RWPE2 (cell line): ENCODE data around the gene CRYGN.

Experiments
- ATAC-seq: fragments of 200-7000 bp; cut with Tn5 transposase; 3 replicates; pipeline ENCODE4 v1.9.1; 2021; ENCODE audit warnings: low read depth
- DNase-seq: peaks from one replicate; pipeline ENCODE4 v3.0.0-alpha.2; 2020; ENCODE audit warnings: low spot score
- H3K27ac ChIP-seq: fragments of 450-650 bp; 2 replicates; pipeline ENCODE4 v1.5.1; 2017; ENCODE audit warnings: mild to moderate bottlenecking; ENCODE audit not compliant: poor library complexity, severe bottlenecking
- H3K27me3 ChIP-seq: fragments of 250-450 bp; sonication (Bioruptor Pico); 2 replicates; pipeline ENCODE4 v1.5.1; 2021; ENCODE audit warnings: mild to moderate bottlenecking, moderate library complexity; ENCODE audit not compliant: insufficient read depth, poor library complexity, severe bottlenecking
- H3K36me3 ChIP-seq: fragments of 250-450 bp; sonication (Bioruptor Pico); 2 replicates; pipeline ENCODE4 v1.5.1; 2020; ENCODE audit warnings: low read depth, mild to moderate bottlenecking, moderate library complexity
- H3K4me1 ChIP-seq: fragments of 250-450 bp; sonication (Bioruptor Pico); 2 replicates; pipeline ENCODE4 v1.5.1; 2021; ENCODE audit warnings: mild to moderate bottlenecking, moderate library complexity; ENCODE audit not compliant: insufficient read depth, poor library complexity, severe bottlenecking
- H3K4me3 ChIP-seq: fragments of 250-450 bp; sonication (Bioruptor Pico); 2 replicates; pipeline ENCODE4 v1.5.1; 2021; ENCODE audit warnings: mild to moderate bottlenecking, moderate library complexity; ENCODE audit not compliant: severe bottlenecking
- H3K9me3 ChIP-seq: fragments of 250-450 bp; sonication (Bioruptor Pico); 2 replicates; pipeline ENCODE4 v1.5.1; 2021; ENCODE audit warnings: mild to moderate bottlenecking, moderate library complexity; ENCODE audit not compliant: severe bottlenecking
- TF ChIP-seq, protein P1 (sequence below): fragments of 450-650 bp; IDR thresholded peaks from one replicate; pipeline ENCODE4 v1.5.1; 2017; ENCODE audit warnings: mild to moderate bottlenecking, moderate library complexity; ENCODE audit not compliant: poor library complexity, severe bottlenecking

CRYGN gene

DNA sequence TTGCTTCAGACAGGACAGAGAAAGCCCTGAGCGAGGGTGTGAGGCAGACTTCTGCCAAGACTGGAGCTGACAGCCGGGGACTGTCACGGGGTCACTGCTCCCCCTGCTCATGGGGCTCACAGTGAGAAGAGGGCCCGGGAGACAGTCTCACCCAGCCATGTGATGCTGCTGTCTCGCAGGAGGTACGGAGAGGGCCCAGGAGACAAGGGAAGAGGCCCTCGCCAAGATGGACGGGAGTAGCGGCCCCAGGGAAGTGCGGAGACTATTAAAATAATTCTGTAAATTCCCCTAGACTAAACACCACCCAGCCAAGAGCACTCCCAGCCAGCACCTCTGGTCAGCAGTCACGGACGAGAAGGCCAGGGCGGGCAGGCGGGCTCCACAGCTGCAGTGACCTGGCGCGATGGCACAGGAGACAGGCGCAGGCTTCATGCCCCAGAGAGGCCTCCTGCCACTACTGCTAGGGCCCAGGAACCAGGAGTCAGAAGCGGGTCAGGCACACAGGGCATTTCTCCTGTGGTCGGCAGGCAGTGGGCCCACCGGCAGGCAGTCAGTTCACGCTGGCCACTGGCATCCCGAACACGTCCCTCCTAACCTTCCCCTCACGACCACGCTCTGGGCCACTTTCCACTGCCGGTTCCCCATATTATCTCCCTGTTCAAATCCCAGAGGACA is 54.2 kb downstream of the CRYGN start:
- ATAC-seq, result no peak
- H3K27me3 ChIP-seq, result peaks cover 12% of the 10 kb centered on the region

DNA sequence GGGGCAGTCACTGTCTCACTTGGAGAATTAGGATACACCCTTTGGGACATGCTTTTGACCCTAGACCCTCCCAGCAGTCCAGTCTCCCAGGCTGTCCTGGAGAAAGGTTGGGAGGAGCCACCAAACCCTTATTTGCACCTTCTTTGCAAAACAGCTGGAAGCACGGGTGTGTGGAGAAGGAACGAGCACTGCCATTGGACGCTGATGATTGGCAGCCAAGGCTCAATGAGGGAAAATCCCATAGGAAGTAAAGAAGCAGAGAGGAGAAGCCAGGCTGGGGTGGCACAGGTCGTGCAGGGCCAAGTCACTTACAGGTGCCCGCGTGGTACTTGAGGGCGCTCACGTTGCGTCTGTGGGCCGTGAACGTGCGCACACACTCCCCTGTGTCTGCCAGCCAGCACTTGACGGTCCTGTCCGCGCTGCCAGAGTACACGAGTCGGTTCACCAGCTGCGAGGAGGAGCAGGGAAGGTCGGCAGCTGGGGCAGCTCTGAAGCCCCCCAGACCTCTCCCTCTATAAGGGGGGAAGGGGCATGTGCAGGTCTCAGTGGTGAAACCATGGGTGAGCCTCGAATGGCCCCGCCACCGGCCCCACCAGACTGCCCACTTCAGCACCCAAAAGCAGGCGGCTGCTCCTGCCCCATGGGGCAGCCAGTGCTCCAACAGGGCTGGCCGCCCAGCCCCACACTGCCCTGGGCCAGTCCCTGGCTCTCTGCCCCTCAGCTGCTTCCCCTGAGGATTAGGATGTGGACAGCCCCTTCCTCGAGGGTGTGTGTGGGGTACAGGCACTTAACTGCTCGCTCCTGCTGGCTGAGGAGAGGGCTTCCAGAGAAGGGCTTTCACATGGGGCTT is 54.9 kb downstream of the CRYGN start:
- ATAC-seq, result no peak
- DNase-seq, result no peak
- TF ChIP-seq, protein P1, sequence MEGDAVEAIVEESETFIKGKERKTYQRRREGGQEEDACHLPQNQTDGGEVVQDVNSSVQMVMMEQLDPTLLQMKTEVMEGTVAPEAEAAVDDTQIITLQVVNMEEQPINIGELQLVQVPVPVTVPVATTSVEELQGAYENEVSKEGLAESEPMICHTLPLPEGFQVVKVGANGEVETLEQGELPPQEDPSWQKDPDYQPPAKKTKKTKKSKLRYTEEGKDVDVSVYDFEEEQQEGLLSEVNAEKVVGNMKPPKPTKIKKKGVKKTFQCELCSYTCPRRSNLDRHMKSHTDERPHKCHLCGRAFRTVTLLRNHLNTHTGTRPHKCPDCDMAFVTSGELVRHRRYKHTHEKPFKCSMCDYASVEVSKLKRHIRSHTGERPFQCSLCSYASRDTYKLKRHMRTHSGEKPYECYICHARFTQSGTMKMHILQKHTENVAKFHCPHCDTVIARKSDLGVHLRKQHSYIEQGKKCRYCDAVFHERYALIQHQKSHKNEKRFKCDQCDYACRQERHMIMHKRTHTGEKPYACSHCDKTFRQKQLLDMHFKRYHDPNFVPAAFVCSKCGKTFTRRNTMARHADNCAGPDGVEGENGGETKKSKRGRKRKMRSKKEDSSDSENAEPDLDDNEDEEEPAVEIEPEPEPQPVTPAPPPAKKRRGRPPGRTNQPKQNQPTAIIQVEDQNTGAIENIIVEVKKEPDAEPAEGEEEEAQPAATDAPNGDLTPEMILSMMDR, result no peak
- no peaks in the 10 kb centered on the region for H3K4me1 ChIP-seq
- no peaks in the 10 kb centered on the region for H3K9me3 ChIP-seq
- H3K27me3 ChIP-seq, result peaks cover 12% of the 10 kb centered on the region
- H3K4me3 ChIP-seq, result no peak overlapping the region
- H3K36me3 ChIP-seq, result no peaks in the 10 kb centered on the region
- H3K27ac ChIP-seq, result no peak overlapping the region

More for the DNA sequence above, 54.2 kb downstream of the CRYGN start:
- TF ChIP-seq, protein P1, result no peak
- Histone ChIP-seq H3K27ac (no peak overlapping the region), H3K4me3 (no peak overlapping the region), H3K36me3 (no peaks in the 10 kb centered on the region), H3K9me3 (no peaks in the 10 kb centered on the region), H3K4me1 (no peaks in the 10 kb centered on the region)
- DNase-seq, result peak; percentile 57

DNA sequence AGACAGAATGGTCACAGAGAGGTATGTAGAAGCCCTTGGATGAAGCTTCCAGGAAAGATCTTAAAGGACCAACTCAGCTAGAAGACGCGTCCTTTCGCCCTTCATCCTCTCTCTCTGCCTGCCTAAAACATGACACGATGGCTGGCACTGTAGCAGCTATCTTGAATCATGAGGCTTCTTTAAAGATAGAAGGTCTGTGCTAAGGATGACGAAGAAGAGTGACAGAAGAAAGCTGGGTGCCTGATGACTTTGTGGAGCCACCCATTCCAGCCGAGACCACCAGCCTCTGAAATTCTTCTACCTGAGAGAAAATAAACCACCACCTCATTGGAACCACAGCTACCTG is 55.6 kb downstream of the CRYGN start:
- peaks cover 12% of the 10 kb centered on the region for H3K27me3 ChIP-seq
- no peak for ATAC-seq

DNA sequence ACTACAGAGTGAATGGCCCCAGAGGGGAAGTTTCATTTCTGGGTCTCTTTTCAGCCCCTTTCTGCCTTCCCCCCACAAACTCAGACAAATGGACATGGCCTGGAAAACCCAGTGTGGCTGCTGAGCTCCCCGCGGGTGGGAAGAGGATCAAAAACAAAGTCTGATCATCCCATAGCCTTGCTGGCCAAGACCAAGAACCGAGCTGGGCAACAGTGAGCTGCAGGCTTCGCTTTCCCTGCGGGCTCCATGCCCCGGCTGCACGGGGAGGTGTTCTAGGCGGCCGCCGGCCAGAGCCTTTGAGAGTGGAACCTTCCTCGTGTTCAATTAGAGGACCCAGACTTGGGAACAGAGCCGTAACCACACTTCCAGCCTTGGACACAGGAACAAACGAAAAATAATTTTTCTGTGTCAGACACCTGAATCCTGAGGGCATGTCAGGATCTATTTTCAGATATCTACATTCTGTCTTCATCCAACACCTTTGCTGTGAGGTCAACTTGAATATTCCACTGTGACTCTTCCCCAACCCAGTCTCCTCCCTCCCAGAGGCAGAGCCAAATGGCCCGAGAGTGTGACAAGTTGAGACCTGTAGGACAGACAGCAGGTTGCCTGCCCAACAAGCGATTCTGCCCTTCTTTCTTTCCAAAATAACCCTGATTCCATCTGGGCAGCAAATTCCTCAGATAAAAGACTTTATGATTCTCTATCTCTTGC is 56.1 kb downstream of the CRYGN start:
- TF ChIP-seq, protein P1, result no peak
- Histone ChIP-seq H3K36me3 (no peaks in the 10 kb centered on the region), H3K4me1 (no peaks in the 10 kb centered on the region), H3K27ac (no peak overlapping the region), H3K9me3 (no peaks in the 10 kb centered on the region), H3K4me3 (no peak overlapping the region), H3K27me3 (peaks cover 12% of the 10 kb centered on the region)
- peak; percentile 35; the same call in 1 of the 3 replicates for ATAC-seq
- DNase-seq, result no peak

More for the DNA sequence above, 55.6 kb downstream of the CRYGN start:
- no peaks in the 10 kb centered on the region for H3K4me1 ChIP-seq
- no peaks in the 10 kb centered on the region for H3K9me3 ChIP-seq
- no peaks in the 10 kb centered on the region for H3K36me3 ChIP-seq
- no peak overlapping the region for H3K27ac ChIP-seq
- TF ChIP-seq, protein P1, result no peak
- no peak overlapping the region for H3K4me3 ChIP-seq
- no peak for DNase-seq
